Thyroid gland (tissue), 4 donors: ENCODE results near the gene ALCAM. TPM values are rescaled to one million over a fixed set of nuclear protein-coding genes. Genes with fewer than 3 reads are reported as not detected.
"Not testable (repeated sequence)": the region's sequence is repeated elsewhere in the genome, so short reads cannot be mapped to it uniquely, and the experiment has no call there.

Experiments used
- DNase-seq, 2 donors: peaks; one replicate each; pipeline ENCODE4 v3.0.0-alpha.2; 2019
- H3K27ac ChIP-seq, 3 donors: fragments of 200-600 bp; sonication (generic); 1 replicate in 2 of 3; 2 replicates in 1 of 3; pipeline ENCODE4 v1.5.1; 2016 to 2019; ENCODE audit warnings: mild to moderate bottlenecking in 1 of 3, moderate library complexity in 1 of 3
- H3K27me3 ChIP-seq: fragments of 200-600 bp; sonication (generic); one replicate; pipeline ENCODE4 v1.5.1; 2019
- H3K36me3 ChIP-seq, 2 donors: fragments of 200-600 bp; sonication (generic); one replicate each; pipeline ENCODE4 v1.5.1; 2016 to 2019
- H3K4me1 ChIP-seq, 2 donors: fragments of 200-600 bp; sonication (generic); one replicate each; pipeline ENCODE4 v1.5.1; 2017 to 2019
- H3K4me3 ChIP-seq, 3 donors: fragments of 200-600 bp; sonication (generic); replicated peaks in 1 of 3; 1 replicate in 2 of 3; 2 replicates in 1 of 3; pipeline ENCODE4 v1.5.1; 2016; ENCODE audit warnings: mild to moderate bottlenecking in 1 of 3
- H3K9me3 ChIP-seq: fragments of 200-600 bp; sonication (generic); one replicate; pipeline ENCODE4 v1.5.1; 2017
- POLR2A ChIP-seq, 2 donors: fragments of 450-650 bp; IDR thresholded peaks; one replicate each; pipeline ENCODE4 v1.6.1; 2017; ENCODE audit warnings: antibody characterized with exemption in 2 of 2, mild to moderate bottlenecking in 2 of 2, moderate library complexity in 1 of 2
- WGBS, 2 donors: methylation state at CpG; one replicate each; pipeline ENCODE4 v1.1.5; 2017; 5-methylcytosine and 5-hydroxymethylcytosine counted together
- intact Hi-C: fragments of 100-400 bp; cut with DNase I; formaldehyde crosslinking; loops from one replicate; pipeline ENCODE4 v1.15.1; 2023
- total RNA-seq, 4 donors: library from RNA; depleted of rRNA; stranded (reverse); fragments of >200 nt; gene quantifications; one replicate each; pipeline ENCODE4 v1.2.3, GENCODE V29; 2016
- TF ChIP-seq, protein P1 (sequence below), 6 experiments: fragments of 200-600 bp in 3 of 6; fragments of 450-650 bp in 3 of 6; sonication (generic) in 3 of 6; IDR thresholded peaks; one replicate each; pipeline ENCODE4 v1.5.1; 2016 to 2019; ENCODE audit warnings: antibody characterized with exemption in 6 of 6, mild to moderate bottlenecking in 2 of 6, inconsistent platforms in 1 of 6, moderate library complexity in 1 of 6

The ALCAM gene
- total RNA-seq, 4 donors from 2014 or later, result 86.5 to 129 (median 108) TPM

DNA sequence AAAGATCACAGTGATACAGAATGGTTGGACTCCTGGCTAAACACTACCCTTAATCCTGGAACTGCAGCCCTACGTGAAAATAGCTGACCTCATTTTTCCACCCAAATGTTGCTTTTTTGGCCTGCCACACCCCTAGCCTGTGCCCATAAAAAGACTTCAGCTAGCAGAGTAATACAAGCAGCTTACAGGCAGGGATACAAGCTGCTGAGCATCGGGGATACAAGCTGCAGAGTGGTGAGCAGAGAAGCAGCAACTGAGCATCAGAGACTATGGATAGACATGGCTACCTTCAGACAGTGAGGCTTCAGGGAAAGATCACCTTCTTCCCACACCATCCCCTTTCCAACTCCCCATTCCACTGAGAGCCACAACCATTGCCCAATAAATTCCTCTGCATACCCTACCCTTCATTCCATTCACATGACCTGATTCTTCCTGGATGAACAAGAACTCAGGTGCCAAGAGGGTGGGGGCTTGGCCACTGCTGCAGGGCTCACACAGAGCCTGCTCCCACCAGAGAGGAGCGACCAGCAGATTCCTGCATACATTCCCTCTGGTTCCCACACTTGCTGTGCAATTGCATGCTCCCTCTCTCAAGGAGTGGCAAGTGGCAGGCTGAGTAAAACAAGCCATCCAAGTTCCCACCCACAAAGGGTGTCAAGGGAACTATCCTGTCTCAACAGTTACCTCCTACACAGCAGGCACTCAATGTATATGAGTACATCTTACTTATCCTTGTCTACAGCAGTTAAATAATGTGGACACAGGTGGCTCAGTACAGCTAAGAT lies 217.5 kb downstream of the ALCAM start:
- DNase-seq, result no peak
- intact Hi-C loops, result no loop called here
- Histone ChIP-seq H3K27me3 (no peaks in the 10 kb centered on the region), H3K4me3 (no peak overlapping the region), H3K9me3 (no peaks in the 10 kb centered on the region), H3K27ac (no peak overlapping the region), H3K4me1 (no peaks in the 10 kb centered on the region), H3K36me3 (no peaks in the 10 kb centered on the region)
- TF ChIP-seq, protein P1, sequence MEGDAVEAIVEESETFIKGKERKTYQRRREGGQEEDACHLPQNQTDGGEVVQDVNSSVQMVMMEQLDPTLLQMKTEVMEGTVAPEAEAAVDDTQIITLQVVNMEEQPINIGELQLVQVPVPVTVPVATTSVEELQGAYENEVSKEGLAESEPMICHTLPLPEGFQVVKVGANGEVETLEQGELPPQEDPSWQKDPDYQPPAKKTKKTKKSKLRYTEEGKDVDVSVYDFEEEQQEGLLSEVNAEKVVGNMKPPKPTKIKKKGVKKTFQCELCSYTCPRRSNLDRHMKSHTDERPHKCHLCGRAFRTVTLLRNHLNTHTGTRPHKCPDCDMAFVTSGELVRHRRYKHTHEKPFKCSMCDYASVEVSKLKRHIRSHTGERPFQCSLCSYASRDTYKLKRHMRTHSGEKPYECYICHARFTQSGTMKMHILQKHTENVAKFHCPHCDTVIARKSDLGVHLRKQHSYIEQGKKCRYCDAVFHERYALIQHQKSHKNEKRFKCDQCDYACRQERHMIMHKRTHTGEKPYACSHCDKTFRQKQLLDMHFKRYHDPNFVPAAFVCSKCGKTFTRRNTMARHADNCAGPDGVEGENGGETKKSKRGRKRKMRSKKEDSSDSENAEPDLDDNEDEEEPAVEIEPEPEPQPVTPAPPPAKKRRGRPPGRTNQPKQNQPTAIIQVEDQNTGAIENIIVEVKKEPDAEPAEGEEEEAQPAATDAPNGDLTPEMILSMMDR (IDR thresholded peaks at IDR 0.05), result no peak
- no peak for TF ChIP-seq POLR2A (IDR thresholded peaks at IDR 0.05)
- 88 to 95% methylated on average over 3 of the region's 3 CpGs for WGBS, 2 donors

- no peaks in the 10 kb centered on the region for H3K27me3 ChIP-seq
- H3K27ac ChIP-seq, result no peak overlapping the region
- no peak for DNase-seq
- 93 to 94% methylated on average over 9 of the region's 10 CpGs for WGBS, 2 donors
- H3K9me3 ChIP-seq, result no peaks in the 10 kb centered on the region
- H3K36me3 ChIP-seq, result no peaks in the 10 kb centered on the region
- no peak for TF ChIP-seq POLR2A (IDR thresholded peaks at IDR 0.05)
- TF ChIP-seq, protein P1 (IDR thresholded peaks at IDR 0.05), result no peak
- intact Hi-C loops, result no loop called here
- no peak overlapping the region for H3K4me3 ChIP-seq
- no peaks in the 10 kb centered on the region for H3K4me1 ChIP-seq
Observed at GRCh38 chr3:105593315-105593714, 226.6 kb downstream of the ALCAM start.

DNA sequence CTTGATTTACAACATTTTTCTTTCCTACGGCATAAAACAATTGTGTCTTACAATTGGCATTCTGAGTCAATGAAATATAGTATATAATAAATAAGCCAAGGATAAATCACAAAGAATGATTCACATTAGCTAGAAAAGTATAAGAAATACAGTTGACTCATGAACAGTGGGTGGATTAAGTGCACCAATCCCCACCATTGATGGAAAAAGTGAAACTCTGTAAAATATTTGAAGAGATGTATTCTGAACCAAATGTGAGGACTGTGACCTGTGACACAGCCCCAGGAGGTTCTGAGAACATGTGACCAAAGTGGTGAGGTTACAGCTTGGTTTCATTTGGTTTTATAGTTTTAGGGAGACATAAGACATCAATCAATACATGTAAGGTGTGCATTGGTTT lies 227.5 kb downstream of the ALCAM start:
- DNase-seq, result no peak
- Histone ChIP-seq H3K36me3 (no peaks in the 10 kb centered on the region), H3K4me3 (no peak overlapping the region), H3K9me3 (no peaks in the 10 kb centered on the region), H3K4me1 (no peaks in the 10 kb centered on the region), H3K27ac (no peak overlapping the region), H3K27me3 (no peaks in the 10 kb centered on the region)
- 95 to 99% methylated on average over 1 of the region's 1 CpG for WGBS, 2 donors
- no peak for TF ChIP-seq POLR2A (IDR thresholded peaks at IDR 0.05)
- TF ChIP-seq, protein P1 (IDR thresholded peaks at IDR 0.05), result no peak
- intact Hi-C loops, result no loop called here

DNA sequence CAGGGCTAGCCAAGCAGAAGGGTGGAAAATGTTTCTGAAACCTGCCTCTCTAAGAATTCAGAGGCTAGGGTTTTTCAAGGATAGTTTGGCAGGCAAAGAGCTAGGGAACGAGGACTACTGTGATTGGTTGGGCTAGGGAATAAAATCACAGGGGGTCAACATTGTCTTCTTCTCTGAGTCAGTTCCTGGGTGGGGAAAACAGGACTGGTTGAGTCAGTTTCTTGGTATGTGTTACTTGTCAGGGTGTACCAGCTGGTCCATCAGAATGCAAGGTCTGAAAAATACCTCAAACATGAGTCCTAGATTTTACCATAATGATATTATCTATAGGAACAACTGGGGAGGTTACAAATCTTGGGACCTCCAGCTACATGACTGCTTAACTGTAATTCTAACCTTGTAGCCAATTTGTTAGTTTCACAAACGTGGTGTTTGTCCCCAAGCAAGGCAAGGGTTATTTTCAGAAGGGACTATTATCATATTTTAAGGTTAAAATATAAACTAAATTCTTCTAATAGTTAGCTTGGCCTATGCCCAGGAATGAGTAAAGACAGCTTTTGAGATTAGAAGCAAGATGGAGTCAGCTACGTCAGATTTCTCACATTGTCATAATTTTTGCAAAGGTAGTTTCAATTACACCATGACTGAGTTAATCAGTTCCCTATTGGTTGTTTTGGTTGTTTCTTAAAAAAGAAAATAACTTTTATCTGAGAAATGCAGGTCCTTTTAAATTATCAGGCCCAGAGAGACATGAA lies 231.5 kb downstream of the ALCAM start:
- Histone ChIP-seq H3K4me3 (no peak overlapping the region), H3K9me3 (no peaks in the 10 kb centered on the region), H3K36me3 (no peaks in the 10 kb centered on the region), H3K4me1 (no peaks in the 10 kb centered on the region), H3K27me3 (no peaks in the 10 kb centered on the region), H3K27ac (no peak overlapping the region)
- intact Hi-C loops, result no loop called here
- no peak for TF ChIP-seq POLR2A (IDR thresholded peaks at IDR 0.05)
- 79 to 84% methylated on average over 3 of the region's 3 CpGs for WGBS, 2 donors
- DNase-seq, result no peak

- H3K36me3 ChIP-seq, result no peaks in the 10 kb centered on the region
- WGBS, 2 donors, result 90 to 92% methylated on average over 2 of the region's 2 CpGs
- intact Hi-C loops, result no loop called here
- no peak for TF ChIP-seq POLR2A (IDR thresholded peaks at IDR 0.05)
- TF ChIP-seq, protein P1 (IDR thresholded peaks at IDR 0.05), result no peak
- H3K9me3 ChIP-seq, result no peaks in the 10 kb centered on the region
- H3K4me1 ChIP-seq, result no peaks in the 10 kb centered on the region
- H3K27me3 ChIP-seq, result no peaks in the 10 kb centered on the region
- H3K27ac ChIP-seq, result no peak overlapping the region
- no peak overlapping the region for H3K4me3 ChIP-seq
- no peak for DNase-seq
Observed at GRCh38 chr3:105599350-105599749, 232.6 kb downstream of the ALCAM start.

- DNase-seq, H3K27me3 ChIP-seq, H3K27ac ChIP-seq, H3K36me3 ChIP-seq, intact Hi-C loops, H3K9me3 ChIP-seq, H3K4me3 ChIP-seq, H3K4me1 ChIP-seq: not testable (repeated sequence)
- 86 to 96% methylated on average over 1 of the region's 1 CpG for WGBS, 2 donors
Observed at GRCh38 chr3:105601756-105602155, 235.0 kb downstream of the ALCAM start.

GRCh38 chr3:105602286-105602685 lies 235.6 kb downstream of the ALCAM start:
- 86 to 87% methylated on average over 3 of the region's 3 CpGs for WGBS, 2 donors
- not testable (repeated sequence) for H3K27ac ChIP-seq, DNase-seq

DNA sequence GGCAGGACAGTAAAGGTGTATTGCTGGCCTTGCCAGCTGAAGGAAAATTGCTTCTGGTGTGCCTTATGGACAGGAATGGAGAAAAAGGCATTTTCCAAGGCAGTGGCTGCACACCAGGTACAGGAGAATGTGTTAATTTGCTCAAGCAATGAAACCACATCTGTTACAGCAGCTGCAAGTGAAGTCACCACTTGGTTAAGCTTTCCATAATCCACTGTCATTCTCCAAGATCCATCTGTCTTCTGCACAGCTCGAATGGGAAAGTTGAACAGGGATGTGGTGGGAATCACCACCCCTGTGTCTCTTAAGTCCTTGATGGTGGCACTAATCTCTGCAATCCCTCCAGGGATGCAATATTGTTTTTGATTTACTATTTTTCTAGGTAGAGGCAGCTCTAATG lies 236.8 kb downstream of the ALCAM start:
- DNase-seq, H3K4me1 ChIP-seq, H3K9me3 ChIP-seq, H3K27ac ChIP-seq, H3K36me3 ChIP-seq, H3K4me3 ChIP-seq, intact Hi-C loops, H3K27me3 ChIP-seq: not testable (repeated sequence)
- 71 to 95% methylated on average over 1 of the region's 1 CpG for WGBS, 2 donors

More at GRCh38 chr3:105602286-105602685, 235.6 kb downstream of the ALCAM start:
- H3K4me3 ChIP-seq, intact Hi-C loops, H3K27me3 ChIP-seq, H3K9me3 ChIP-seq, H3K36me3 ChIP-seq, H3K4me1 ChIP-seq: not testable (repeated sequence)
